ENCODE data around the gene CDKAL1.
"Not testable (repeated sequence)": the region's sequence is repeated elsewhere in the genome, so short reads cannot be mapped to it uniquely, and the experiment has no call there.

The CDKAL1 gene

GRCh38 chr6:21254460-21254859 is 720.2 kb downstream of the CDKAL1 start:
- not testable (repeated sequence) for DNase-seq (ENCODE audit: low read depth in 2 of 2)

GRCh38 chr6:21256197-21256596 is 721.9 kb downstream of the CDKAL1 start:
- no peak for DNase-seq (ENCODE audit: low read depth in 2 of 2)

DNA sequence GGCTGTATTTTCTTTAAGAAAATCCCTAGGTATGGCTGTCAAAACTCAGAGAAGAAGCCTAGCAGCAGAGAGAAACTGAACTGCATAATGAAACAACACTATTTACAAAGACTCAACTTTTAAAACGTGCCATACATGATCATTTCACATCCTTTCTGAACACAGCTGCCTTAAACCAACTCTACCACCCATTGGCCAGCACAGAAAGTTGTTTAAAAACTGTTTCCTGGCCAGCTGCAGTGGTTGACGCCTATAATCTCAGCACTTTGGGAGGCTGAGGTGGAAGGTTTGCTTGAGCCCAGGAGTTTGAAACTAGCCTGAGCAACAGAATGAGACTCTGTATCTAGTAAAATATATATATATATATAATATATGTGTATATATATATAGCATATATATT is 722.9 kb downstream of the CDKAL1 start:
- no peak for DNase-seq (ENCODE audit: low read depth in 2 of 2)

GRCh38 chr6:21258665-21259064 is 724.4 kb downstream of the CDKAL1 start:
- no peak for DNase-seq (ENCODE audit: low read depth in 2 of 2)

DNA sequence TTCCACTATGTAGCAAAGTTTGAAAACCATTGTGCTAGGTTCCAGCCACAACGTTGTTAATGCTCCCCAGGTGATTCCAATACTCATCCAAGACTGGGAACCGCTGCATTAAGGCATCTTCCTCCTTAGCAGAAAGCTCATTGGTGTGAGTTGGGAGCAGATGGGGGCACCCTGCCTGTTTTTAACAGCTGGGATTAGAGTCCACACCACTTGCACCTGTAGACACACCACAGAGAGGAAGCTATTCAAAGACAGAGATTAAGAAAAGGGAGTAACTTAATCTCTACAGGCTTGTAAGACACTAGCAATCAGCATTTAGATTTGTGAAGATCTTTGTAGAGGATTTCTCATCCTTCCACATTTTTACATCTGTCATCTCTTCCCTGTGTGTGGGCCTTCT is 725.4 kb downstream of the CDKAL1 start:
- DNase-seq (ENCODE audit: low read depth in 2 of 2) = no peak

- DNase-seq (ENCODE audit: low read depth in 2 of 2) = no peak
Observed at GRCh38 chr6:21262504-21262903, 728.2 kb downstream of the CDKAL1 start.

DNA sequence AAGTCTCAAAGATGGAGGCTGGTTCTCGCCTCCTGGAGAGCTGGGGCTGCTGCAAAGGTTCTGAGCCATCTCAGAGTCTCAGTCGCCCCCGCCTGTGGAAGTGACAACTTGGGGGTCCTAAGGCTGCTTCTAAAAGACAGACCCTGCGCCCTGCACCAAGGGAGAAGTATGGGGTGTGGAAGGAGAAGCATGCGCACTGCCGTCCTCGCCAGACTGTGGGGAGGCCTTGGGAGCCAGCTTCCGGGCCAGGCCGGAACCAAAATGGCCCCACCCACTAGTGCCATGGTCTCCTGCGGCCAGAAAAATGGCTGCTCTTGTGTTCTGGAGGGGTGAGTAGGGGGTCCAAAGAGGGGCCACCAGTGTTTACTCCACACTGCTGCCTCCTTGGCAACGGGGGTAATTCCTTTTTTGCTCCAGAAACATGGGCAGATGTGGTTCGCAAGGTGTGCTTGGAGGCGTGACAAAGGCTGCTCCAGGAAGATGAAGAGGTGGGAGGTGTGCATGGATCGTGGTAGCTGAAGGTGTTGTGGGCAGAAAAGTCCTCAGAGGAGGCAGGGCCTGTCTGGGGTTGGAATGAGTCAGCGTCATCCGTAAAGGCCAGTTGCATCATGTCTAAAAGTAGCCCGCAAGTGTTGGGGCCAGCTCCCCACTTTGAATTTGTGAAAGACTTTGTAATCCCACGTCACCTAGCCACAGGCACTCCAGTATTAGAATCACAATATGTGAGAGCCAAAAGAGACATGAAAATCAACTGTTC is 729.5 kb downstream of the CDKAL1 start:
- no peak for DNase-seq (ENCODE audit: low read depth in 2 of 2)

DNA sequence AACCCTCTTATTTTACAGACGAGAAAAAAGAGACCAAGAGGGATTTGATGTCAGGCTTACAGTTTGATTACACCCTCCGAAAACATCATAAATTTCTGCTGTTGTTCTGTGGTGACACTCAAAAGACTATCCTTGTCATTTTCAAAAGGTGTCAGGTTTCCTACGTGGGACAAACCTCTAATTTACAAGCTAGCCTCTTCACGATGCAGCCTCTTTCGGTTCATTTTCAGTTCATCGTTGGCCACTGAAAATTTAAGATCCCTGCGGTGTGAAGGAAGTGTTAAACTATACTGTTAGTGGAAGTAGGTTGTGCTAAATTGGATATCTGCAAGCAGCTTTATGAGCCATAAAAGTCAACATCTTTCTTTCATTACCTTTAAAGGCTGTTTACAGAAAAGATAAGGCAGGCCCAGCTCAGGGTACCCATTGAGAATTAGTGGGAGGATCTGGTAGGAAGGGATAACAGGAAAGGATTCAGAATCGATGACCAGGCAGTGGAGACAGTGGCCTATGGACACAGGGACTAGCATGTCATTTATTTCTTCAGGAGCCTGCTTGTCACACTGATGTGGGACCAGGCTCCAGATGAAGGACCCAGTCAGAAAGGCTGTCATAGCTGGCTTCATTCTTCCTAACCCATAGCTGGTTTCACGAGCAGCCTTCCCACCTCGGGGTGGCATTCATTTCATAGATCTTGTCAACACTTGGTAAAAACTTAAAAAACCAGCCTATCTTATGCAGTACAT is 730.2 kb downstream of the CDKAL1 start:
- DNase-seq (ENCODE audit: low read depth in 2 of 2) = no peak

DNA sequence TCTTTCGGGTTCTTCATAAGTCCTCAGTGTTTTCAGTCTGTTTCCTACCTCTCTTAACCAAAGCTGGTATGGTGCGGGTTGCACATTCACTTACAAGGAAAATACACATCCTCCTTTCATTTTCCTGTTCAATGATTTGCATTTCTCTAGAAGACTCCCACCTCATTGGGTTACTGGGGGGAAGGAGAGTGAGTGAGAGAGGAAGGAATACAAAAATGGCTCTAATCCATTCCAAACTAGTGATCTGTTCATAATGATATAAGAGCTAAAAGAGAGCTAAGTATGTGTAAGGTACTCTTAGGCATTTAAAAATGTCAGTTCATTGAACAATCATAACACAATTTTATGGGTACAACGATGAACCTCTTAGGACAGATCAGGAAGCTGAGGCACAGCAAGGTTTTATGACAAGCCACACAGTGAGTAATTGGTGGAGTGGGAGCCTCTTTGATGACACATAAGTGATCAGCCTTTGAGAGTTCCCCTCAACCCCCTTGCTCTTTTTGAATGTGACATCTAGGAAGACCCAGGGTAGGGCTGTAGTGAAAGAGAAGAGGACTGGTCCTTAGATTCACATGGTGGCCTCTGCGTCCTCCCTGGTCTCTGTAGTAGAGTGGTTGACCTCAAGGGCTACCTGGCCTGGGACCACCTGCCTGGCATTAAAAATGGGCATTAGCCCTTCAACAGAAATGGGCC is 730.9 kb downstream of the CDKAL1 start:
- no peak for DNase-seq (ENCODE audit: low read depth in 2 of 2)

DNA sequence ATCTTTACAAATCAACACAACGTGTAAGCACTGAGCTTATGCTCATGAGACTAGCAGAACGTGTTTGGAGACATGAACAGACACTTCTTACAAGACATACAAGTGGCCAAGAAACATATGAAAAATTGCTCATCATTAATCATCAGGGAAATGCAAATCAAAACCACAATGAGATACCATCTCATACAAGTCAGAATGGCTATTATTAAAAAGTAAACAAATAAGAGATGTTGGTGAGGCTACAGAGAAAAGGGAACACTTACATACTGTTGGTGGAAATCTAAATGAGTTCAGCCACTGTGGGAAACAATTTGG is 731.4 kb downstream of the CDKAL1 start:
- no peak for DNase-seq (ENCODE audit: low read depth in 2 of 2)

DNA sequence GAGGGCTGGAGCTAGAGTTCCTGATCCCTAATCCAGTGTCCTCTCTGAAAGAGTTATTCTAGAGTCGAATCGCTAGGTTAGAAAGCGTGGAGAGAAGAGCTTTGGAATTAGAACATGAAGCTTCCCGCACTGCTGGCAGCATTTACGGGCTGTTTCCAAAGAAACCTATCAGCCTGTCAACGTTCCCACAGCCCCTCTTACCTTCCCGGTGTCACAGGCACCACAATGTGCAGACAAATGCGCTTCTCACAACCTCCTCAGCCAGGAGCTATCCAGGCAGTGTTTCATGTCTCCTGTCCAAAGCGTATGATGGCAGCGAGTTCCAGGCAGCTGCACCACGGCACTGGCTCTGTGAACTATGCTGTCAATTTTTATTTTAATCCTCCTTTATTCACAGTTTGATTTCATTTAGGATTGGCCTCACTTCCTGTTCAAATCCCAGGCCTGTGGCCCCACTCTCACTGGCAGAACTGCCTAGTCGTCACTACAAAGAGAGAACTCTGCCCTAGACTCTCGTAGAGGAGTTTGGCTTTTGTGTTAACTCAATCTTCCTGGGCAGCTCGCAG is 736.5 kb downstream of the CDKAL1 start:
- DNase-seq (ENCODE audit: low read depth in 2 of 2) = no peak

GRCh38 chr6:21271428-21272155 is 737.3 kb downstream of the CDKAL1 start:
- DNase-seq (ENCODE audit: low read depth in 2 of 2) = no peak

DNA sequence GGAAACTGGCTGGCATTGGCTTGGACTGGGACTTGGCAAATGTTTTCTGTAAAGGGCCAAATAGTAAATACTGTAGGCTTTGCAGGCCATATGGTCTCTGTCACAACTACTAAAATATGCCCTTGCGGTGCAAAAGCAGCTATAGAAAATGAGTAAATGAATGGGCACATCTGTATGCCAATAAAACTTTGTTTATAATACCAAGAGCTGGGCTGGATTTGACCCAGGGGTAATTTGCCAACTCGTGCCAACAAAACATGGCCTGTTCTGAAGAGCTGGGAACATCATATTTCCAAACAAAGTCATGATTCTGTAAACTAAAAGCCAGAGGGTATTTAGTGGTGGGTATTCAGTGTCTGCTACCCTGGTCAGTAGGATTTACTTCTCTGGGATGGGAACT is 739.2 kb downstream of the CDKAL1 start:
- no peak for DNase-seq (ENCODE audit: low read depth in 2 of 2)

DNA sequence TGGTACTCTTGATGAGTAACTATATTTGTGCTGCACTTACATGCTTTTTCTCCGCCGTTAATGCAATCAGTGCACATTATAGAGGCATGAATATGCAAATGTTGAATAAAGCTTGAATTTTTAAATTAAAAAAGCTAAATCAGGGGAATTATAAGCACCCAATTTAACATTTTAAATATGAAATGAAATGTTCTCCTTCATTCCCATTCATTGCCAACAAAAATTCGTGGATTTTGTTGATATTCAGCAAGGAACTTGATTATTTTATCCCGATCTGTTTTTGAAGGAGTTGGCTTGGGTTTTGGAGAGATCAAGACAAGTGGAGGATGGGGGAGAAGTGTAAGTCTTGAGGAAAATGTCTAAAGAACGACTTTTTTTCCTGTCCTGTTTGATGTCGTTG is 740.6 kb downstream of the CDKAL1 start:
- DNase-seq (ENCODE audit: low read depth in 2 of 2) = no peak

DNA sequence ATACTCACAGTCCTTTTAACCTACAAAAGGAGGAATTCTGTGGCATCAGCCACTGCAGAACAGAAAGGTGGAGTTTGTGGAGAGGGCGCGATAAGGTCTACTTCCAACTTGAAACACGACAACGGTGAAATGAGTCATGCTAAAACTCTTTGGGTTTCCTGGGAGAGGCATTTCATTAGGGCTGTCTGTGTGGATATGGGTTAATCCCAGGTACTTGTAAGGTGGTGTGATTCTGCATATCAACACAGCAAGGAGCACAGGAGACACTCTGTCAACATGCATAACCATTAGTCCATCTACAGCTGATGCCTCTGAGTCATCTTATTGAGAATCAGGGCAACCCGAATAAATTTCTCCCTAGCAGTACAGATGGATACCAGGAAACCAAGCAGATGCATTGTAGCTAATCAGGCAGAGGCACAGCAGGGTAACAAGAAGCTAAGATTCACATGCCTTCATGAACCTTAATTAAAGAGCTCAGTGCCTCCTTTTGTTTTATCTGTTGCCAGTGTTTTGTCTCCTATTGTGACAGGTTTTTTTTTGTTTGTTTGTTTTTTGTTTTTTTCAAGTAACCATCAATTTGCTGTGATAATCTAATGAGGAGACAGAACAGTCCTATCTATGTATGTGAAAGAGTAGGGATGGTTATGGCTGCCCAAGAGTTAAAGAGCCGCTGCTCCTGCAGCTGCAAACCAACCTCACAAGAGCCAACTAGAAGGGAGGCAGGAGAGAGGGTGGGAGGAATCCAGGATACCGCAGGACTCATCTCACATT is 743.5 kb downstream of the CDKAL1 start:
- no peak for DNase-seq (ENCODE audit: low read depth in 2 of 2)

- no peak for DNase-seq (ENCODE audit: low read depth in 2 of 2)
Observed at GRCh38 chr6:21278375-21278745, 744.1 kb downstream of the CDKAL1 start.

DNA sequence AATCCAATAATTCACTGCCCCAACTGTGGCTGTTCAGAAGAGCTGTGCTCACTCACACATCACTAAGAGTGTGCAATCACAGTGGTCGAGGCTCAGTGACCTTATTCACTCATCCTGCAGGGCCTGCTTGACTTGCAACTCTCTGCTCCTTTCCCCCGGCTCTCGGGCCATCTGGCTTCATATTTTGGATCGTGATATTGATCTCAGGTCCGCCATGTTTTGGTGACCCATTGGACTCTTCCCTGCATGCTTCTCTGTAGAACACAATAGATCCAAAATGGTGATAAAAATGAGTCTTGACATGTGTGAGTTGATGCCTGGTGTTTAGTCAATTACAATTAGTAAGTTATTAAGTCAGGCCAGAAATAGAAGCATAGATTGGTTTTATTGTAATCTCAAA is 745.4 kb downstream of the CDKAL1 start:
- no peak for DNase-seq (ENCODE audit: low read depth in 2 of 2)

- DNase-seq (ENCODE audit: low read depth in 2 of 2) = no peak
Observed at GRCh38 chr6:21281366-21281765, 747.1 kb downstream of the CDKAL1 start.
